Fibroblast of mammary gland (primary cell): ENCODE data around the gene WFDC1.

Experiments used
- DNase-seq: peaks from one replicate; pipeline ENCODE4 v3.0.0-alpha.2; 2010; ENCODE audit warnings: low read depth
- H3K4me3 ChIP-seq: 2 replicates; pipeline ENCODE4 v1.5.1; 2011; ENCODE audit warnings: low read depth, mild to moderate bottlenecking, low read length, moderate library complexity; ENCODE audit not compliant: control insufficient read depth
- TF ChIP-seq, protein P1 (sequence below): conservative IDR thresholded peaks from 2 replicates; pipeline ENCODE4 v1.5.1; 2011; ENCODE audit warnings: low read depth, low read length, inconsistent platforms; ENCODE audit not compliant: control insufficient read depth, insufficient read depth

The WFDC1 gene, protein sequence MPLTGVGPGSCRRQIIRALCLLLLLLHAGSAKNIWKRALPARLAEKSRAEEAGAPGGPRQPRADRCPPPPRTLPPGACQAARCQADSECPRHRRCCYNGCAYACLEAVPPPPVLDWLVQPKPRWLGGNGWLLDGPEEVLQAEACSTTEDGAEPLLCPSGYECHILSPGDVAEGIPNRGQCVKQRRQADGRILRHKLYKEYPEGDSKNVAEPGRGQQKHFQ

DNA sequence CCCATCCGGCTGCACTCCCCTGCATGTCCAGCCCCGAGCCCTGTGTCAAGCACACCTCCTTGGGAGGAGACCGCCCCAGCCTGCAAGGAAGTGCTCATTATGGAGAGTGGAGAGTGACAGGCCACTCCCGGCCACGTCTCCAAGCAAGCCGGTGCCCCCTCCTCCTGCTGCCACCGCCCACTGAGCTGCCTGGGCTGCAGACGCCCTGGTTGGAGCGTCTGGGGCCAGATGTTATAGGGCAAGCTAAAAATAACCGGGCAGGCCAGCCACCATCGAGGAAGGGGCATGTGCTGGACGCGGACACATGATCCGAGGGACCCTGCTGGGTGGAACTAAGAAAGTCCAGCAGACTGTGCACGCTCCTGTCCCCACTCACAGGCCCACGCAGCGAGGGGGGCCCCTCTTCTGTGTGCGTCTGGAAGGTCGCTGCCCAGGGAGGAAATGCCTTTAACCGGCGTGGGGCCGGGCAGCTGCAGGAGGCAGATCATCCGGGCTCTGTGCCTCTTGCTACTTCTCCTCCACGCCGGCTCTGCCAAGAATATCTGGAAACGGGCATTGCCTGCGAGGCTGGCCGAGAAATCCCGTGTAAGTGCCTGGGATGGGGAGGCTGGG is at the start of gene WFDC1:
Gene WFDC1 (plus strand): TSS at position 348 of the 612 bp plus-strand sequence. CDS start 94 bp downstream, at position 442.
- no peak for DNase-seq
- no peak within 1 kb of the TSS for H3K4me3 ChIP-seq
- TF ChIP-seq, protein P1, sequence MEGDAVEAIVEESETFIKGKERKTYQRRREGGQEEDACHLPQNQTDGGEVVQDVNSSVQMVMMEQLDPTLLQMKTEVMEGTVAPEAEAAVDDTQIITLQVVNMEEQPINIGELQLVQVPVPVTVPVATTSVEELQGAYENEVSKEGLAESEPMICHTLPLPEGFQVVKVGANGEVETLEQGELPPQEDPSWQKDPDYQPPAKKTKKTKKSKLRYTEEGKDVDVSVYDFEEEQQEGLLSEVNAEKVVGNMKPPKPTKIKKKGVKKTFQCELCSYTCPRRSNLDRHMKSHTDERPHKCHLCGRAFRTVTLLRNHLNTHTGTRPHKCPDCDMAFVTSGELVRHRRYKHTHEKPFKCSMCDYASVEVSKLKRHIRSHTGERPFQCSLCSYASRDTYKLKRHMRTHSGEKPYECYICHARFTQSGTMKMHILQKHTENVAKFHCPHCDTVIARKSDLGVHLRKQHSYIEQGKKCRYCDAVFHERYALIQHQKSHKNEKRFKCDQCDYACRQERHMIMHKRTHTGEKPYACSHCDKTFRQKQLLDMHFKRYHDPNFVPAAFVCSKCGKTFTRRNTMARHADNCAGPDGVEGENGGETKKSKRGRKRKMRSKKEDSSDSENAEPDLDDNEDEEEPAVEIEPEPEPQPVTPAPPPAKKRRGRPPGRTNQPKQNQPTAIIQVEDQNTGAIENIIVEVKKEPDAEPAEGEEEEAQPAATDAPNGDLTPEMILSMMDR = no peak

DNA sequence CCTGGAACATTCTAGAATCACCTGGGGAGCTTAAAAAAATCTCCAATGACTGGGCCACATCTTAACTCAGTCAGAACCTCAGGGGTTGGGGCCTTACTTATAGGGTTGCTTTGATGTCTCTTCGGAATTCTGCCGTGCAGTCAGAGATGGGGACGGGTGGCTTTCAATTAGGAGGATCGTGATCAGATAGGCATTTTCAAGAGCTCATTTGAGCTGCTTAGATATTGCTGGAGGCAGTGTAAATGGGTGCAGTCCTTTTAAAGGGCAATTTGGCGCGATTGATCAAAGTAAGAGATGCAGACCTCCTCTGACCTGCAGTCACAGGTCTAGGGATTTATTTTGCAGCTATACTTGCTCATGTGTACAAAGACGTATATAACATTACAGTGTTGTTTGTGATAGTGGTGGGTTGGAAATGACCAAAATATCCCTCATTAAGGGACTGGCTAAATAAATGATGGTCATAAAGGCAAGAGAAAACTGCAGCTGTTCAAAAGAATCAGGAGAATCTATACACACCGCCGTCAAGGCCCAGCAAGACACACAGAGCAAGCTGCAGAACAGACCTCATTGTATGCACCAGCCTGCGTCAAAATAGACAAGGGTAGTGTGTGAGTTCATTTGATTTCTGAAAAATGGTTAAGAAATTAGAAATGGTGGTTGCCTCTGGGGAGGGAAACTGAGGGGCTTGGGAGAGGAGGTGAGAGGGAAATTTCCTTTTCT is 48.6 kb upstream of the WFDC1 start:
- DNase-seq = no peak
- TF ChIP-seq, protein P1 = no peak
- no peak overlapping the region for H3K4me3 ChIP-seq

DNA sequence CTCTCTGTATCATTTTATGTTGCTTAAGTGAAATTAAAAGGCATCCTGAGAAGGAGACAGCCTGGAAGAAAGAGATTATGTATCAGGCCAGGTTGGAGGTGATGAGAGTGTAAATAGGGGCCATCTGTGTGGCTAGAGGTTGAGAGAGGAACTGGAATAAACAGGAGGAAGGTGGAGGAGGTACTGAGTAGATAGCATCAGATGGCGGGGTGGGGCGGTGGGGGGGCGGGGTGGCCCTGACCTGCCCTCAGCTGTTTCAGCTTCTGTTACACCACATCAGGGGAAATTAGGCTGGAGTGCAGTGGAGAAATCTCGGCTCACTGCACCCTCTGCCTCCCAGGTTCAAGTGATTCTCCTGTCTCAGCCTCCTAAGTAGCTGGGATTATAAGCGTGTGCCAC is 48.0 kb upstream of the WFDC1 start:
- H3K4me3 ChIP-seq = no peak overlapping the region

DNA sequence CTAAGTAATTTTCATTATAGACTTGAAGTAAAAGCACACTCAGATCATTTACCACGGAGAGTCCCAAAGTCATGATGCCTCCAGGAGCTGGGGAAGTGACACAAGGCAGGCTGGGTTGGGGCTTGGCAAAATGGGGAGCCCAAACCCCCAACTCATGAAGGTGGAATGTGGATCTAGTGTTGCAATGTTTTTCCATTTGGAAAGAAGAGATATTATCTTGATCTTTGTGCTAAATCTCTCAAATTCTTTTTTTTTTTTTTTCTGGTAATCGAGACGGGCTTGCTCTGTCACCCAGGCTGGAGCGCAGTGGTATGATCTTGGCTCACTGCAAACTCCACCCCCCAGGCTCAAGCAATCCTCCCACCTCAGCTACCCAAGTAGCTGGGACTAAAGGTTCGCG is 47.3 kb upstream of the WFDC1 start:
- DNase-seq = no peak
- no peak overlapping the region for H3K4me3 ChIP-seq
- TF ChIP-seq, protein P1 = no peak

More for the DNA sequence above, 48.0 kb upstream of the WFDC1 start:
- TF ChIP-seq, protein P1 = no peak
- DNase-seq = no peak

DNA sequence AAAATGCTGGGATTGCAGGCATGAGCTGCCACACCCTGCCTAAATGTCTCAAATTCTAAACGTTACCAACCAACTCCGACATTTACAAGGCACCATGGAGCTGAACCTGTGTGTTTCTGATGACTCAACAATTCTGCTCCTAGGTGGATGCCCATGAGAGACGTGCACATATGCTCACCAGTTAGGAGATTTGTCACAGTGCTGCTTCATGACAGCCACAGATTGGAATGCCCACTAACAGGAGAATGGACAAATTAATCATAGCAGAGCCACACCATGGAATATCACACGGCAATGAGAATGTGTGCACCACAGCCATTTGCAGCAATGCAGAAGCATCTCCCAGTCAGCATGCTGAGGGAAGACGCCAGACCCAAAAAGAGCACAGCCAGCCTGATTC is 46.8 kb upstream of the WFDC1 start:
- H3K4me3 ChIP-seq = no peak overlapping the region
- no peak for DNase-seq
- TF ChIP-seq, protein P1 = no peak

DNA sequence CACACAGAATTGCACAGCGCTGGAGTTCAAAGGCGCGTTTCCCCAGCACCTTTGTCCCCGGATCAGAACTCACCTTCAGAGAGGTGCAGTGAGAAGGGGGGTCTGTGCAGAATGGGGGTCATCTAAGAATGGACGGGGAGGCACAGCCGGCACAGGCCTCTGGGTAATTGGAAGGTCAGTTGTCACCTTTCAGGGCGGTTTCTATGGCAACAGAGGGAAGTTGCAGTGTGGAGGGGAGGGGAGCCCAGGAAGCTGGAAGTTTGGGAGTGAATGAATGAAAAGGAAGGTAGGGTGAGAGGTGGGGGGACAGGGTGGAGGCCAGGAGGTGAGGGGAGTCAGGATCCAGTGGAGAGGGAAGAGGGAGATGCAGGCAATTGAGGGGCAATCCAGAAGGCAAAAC is 42.5 kb upstream of the WFDC1 start:
- DNase-seq = no peak
- H3K4me3 ChIP-seq = no peak overlapping the region
- TF ChIP-seq, protein P1 = no peak
